Hepatocyte (in vitro differentiated cells): ENCODE data around the gene PLA2G4E.

Source experiments
- CTCF ChIP-seq: fragments of 200-600 bp; sonication (generic); IDR thresholded peaks from 2 replicates; pipeline ENCODE4 v1.5.1; 2016; ENCODE audit warnings: antibody characterized with exemption, mild to moderate bottlenecking; ENCODE audit not compliant: poor library complexity
- EZH2phosphoT487 ChIP-seq: fragments of 200-600 bp; sonication (generic); IDR thresholded peaks from one replicate; pipeline ENCODE4 v1.6.1; 2018; ENCODE audit warnings: antibody characterized with exemption, mild to moderate bottlenecking, low read depth, moderate library complexity; ENCODE audit not compliant: unreplicated experiment, severe bottlenecking

GRCh38 chr15:42012928-42013482 is 7.8 kb downstream of the PLA2G4E start:
- TF ChIP-seq CTCF (no peak), EZH2phosphoT487 (no peak)
